Suppressor macrophage treated with lipopolysaccharide for 4 hours (primary cell): Measurements from ENCODE around the gene NCKAP5.
"Not testable (repeated sequence)": the region's sequence is repeated elsewhere in the genome, so short reads cannot be mapped to it uniquely, and the experiment has no call there.

Experiments
- DNase-seq: peaks from one replicate; pipeline ENCODE4 v3.0.0-alpha.2; 2020

The NCKAP5 gene

GRCh38 chr2:132736059-132736458 is 832.2 kb downstream of the NCKAP5 start:
- no peak for DNase-seq

GRCh38 chr2:132734961-132735360 is 833.3 kb downstream of the NCKAP5 start:
- DNase-seq: no peak

GRCh38 chr2:132733094-132733493 is 835.2 kb downstream of the NCKAP5 start:
- no peak for DNase-seq

DNA sequence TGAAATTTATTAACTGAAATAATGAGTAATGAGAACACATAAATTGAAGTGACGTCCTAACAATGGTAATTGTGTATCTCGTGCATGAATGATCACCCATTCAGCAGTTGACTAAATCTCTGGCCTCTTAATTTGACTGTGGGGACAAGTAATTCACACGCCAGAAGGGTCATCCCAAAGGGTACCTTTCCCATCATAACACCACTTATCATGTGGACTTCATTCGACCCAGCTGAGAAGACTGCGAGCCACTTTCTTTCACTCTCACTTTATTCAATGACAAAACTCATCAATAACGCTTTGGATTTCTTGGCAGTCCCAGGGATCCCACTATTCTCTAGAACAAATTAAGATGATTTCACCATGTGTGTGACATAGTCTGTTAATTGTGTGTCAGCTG is 835.6 kb downstream of the NCKAP5 start:
- no peak for DNase-seq

DNA sequence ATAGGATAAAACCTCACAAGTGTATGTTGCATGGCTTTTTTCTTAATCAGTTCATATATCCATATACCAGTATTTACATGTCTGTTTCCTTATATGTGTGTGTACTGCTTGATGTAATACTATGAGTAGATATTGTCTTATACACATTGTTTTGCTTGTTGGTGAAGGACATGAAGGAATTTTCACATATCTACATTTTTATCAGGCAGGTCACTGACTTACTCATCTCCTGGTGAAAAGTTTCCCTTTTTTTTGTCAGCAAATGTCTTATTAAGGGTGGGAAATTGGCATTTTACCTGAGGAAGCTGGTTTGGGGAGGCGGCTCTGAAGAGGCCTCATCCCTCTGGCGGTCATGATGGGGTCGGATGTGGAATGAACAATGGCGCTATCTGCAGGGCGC is 836.8 kb downstream of the NCKAP5 start:
- DNase-seq: no peak

DNA sequence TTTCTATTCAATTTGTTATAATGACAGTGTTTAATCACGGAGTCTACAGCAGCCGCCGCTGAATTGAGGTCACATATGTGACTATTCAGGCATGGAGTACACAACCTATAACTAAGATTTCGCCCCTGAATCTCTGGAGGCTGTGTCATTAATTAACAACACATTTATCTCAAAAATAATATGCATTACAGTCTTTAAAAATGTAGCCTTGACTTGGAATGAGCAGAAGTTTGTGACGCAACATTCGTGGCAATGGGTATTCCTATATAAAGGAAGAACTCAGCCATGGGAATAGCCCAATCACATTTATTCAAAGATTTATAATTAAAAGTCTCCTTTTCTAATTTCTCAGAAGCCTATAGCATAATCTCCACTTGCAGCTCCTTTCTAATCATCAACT is 837.7 kb downstream of the NCKAP5 start:
- no peak for DNase-seq

DNA sequence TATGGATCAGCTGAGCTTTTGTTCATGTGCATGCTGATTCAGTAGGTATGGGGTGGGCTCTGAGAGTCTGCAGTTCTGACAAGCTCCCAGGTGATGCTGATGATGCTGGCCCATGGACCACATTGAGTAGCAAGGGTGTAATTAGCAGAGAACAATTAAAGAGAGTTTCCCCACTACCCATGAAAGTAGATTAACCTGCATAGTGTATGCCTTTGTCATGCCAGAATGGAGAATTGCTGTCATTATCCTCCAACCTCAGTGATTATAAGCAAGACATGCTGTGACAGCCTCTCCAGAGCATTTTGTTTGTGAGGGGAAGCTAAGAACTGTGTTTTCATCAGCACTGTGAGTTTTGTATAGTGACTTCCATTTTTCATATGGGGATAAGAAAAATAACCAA is 838.7 kb downstream of the NCKAP5 start:
- DNase-seq: no peak

GRCh38 chr2:132726155-132726554 is 842.1 kb downstream of the NCKAP5 start:
- DNase-seq: no peak

DNA sequence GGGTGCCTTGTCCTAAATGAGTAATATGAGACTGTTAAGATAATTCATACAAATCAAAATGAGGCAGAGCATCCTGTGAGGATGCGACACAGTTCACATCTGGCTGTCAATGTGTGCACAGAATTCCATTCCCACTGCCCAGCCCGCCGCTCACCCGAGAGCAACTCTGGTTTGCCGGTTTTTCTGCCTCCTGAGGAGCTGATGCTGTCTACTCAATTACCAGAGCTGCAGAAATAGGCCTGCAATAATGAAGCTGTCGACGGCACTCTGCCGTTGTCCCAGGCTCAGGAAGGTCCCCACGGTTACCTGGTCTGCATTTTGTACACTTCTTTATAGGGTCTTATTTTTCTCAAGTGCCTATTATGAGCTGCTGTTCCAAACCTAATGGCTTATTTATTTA is 842.5 kb downstream of the NCKAP5 start:
- DNase-seq: no peak

DNA sequence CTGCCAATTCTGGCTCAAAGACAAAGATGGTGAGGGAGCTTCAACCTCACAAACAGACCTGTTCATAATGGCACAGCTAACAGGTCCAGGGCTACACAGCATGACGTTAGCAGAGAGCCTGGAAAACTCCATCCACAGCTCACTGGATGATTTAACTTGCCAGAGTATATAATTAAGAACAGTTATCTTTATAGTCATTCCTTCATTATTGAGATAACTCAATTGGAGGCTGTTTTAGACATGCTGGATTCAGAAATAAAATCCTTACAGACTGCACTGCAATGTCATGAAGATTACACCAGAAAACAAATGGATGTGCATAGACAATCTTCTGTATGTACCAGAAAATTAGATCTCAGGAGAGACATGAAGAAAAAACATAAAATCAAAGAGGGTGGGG is 843.1 kb downstream of the NCKAP5 start:
- no peak for DNase-seq

- DNase-seq: no peak
These were observed 846.3 kb downstream of the NCKAP5 start for GRCh38 chr2:132721938-132722337.

- DNase-seq: no peak
These were observed 847.9 kb downstream of the NCKAP5 start for GRCh38 chr2:132720393-132720792.

DNA sequence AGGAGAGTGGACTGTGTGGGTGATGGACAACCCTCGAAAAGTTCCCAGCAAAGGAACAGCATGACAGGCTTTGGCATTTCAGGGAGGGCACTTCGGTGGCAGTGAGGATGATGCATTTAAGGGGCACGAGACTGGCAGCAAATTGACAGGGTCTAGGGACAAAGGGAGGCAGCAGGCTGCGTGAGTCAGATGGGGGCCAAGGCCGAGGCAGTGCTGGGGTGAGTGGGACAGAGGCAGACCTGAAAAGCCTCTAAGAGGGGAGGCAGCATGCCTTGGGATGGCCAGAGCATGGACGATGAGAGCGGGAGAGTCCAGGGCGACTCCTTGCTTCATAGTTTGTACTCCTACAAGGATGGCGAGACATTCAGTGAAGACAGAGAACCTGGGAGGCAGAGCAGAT is 848.8 kb downstream of the NCKAP5 start:
- no peak for DNase-seq

- no peak for DNase-seq
These were observed 851.3 kb downstream of the NCKAP5 start for GRCh38 chr2:132716954-132717353.

GRCh38 chr2:132715386-132716351 is 852.6 kb downstream of the NCKAP5 start:
- DNase-seq: no peak

GRCh38 chr2:132703396-132703795 is 864.9 kb downstream of the NCKAP5 start:
- DNase-seq: no peak

GRCh38 chr2:132701810-132702209 is 866.5 kb downstream of the NCKAP5 start:
- no peak for DNase-seq

- not testable (repeated sequence) for DNase-seq
These were observed 868.5 kb downstream of the NCKAP5 start for GRCh38 chr2:132699802-132700201.

GRCh38 chr2:132698347-132698746 is 869.9 kb downstream of the NCKAP5 start:
- not testable (repeated sequence) for DNase-seq

- DNase-seq: no peak
These were observed 870.6 kb downstream of the NCKAP5 start for GRCh38 chr2:132697556-132698205.

GRCh38 chr2:132692816-132693215 is 875.4 kb downstream of the NCKAP5 start:
- DNase-seq: no peak

DNA sequence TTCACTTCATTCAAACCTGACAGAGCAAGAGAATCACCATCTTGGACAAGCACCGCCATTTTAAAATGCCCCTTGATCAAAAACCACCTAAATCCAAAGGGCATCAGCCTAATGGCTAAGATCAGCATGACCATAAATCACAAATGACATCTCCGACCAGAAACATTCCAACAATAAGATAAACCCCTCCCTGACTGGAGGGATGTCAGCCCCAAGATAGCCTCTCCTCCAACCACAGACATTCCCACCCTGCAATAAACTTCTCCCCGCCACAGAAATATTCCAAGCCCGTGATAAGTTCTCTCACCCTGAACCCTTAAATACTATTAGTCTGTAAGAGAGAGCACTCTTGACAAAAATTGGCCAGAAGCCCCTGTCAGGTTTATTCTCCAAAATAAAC is 876.7 kb downstream of the NCKAP5 start:
- DNase-seq: no peak

- DNase-seq: no peak
These were observed 877.5 kb downstream of the NCKAP5 start for GRCh38 chr2:132690664-132691303.

- DNase-seq: no peak
These were observed 886.5 kb downstream of the NCKAP5 start for GRCh38 chr2:132681766-132682165.
